SJSA1 (cell line): ENCODE results near the gene WDR82. TPM values are rescaled to one million over a fixed set of nuclear protein-coding genes. Genes with fewer than 3 reads are reported as not detected.

Source experiments
- DNase-seq, 2 experiments: peaks; one replicate each; pipeline ENCODE4 v3.0.0-alpha.2; 2015 to 2020; ENCODE audit warnings: low spot score in 2 of 2, low read depth in 1 of 2
- H3K27ac ChIP-seq: fragments of 250-450 bp; sonication (Bioruptor Pico); 2 replicates; pipeline ENCODE4 v1.5.1; 2020; ENCODE audit warnings: mild to moderate bottlenecking, moderate library complexity
- H3K27me3 ChIP-seq: fragments of 250-450 bp; sonication (Bioruptor Pico); replicated peaks from 2 replicates; pipeline ENCODE4 v1.5.1; 2020; ENCODE audit warnings: mild to moderate bottlenecking, moderate library complexity
- H3K36me3 ChIP-seq: fragments of 250-450 bp; sonication (Bioruptor Pico); 2 replicates; pipeline ENCODE4 v1.5.1; 2020; ENCODE audit warnings: mild to moderate bottlenecking
- H3K4me1 ChIP-seq: fragments of 250-450 bp; sonication (Bioruptor Pico); replicated peaks from 2 replicates; pipeline ENCODE4 v1.6.1; 2021; ENCODE audit warnings: mild to moderate bottlenecking
- H3K4me3 ChIP-seq: fragments of 250-450 bp; sonication (Bioruptor Pico); 2 replicates; pipeline ENCODE4 v1.5.1; 2020; ENCODE audit warnings: mild to moderate bottlenecking
- H3K9me3 ChIP-seq: fragments of 250-450 bp; sonication (Bioruptor Pico); replicated peaks from 2 replicates; pipeline ENCODE4 v1.5.1; 2020; ENCODE audit warnings: mild to moderate bottlenecking
- total RNA-seq: library from RNA; depleted of rRNA; stranded (reverse); fragments of >200 nt; shearing (Covaris generic); gene quantifications from 2 replicates; pipeline ENCODE4 v1.2.3, GENCODE V29; 2014

Gene WDR82
- total RNA-seq, 1 experiment from 2014 or later = 37.0 TPM

DNA sequence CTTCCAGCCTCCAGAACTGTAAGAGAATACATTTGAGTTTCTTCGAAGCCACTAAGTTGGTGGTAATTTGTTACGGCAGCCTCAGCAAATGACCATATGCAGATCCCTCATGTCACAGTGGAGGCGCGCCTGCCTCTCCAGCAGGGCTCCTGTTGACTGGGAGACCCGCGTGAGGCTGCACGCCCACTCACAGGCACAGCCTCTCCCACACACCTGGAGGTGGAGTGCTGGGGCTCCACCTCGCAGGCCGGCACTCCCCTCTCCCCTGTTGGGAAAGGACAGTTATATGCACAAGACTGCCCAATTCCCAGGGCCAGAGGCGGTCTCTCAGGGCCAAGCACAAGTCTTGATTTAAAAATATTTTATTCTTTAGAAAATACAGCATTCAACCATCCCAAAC, 50.2 kb downstream of the WDR82 start:
- H3K27ac ChIP-seq = no peak overlapping the region
- H3K36me3 ChIP-seq = peaks cover 41% of the 10 kb centered on the region
- H3K9me3 ChIP-seq = no peaks in the 10 kb centered on the region
- H3K27me3 ChIP-seq = no peaks in the 10 kb centered on the region
- no peak for DNase-seq
- H3K4me3 ChIP-seq = no peak overlapping the region
- H3K4me1 ChIP-seq = no peaks in the 10 kb centered on the region

DNA sequence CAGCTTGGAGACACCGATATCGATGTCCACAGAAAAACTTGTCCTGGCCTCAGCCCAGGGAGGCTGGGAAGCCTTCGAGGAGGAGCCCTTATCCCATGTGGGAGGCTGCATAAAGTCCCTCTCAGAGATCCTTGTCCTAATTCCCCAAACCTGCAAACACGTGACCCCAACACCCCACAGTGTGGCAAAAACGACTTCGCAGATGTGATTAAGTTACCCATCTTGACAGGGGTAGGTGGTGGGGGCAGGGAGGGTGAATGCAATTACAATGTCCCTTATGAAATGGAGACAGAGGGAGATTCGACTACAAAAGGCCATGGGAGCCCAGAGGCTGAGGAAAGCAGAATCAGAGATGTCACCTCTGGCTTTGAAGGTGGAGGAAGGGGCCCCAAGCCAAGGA, 50.7 kb downstream of the WDR82 start:
- Histone ChIP-seq H3K27ac (no peak overlapping the region), H3K4me1 (no peaks in the 10 kb centered on the region), H3K27me3 (no peaks in the 10 kb centered on the region), H3K4me3 (no peak overlapping the region), H3K9me3 (no peaks in the 10 kb centered on the region), H3K36me3 (peaks cover 41% of the 10 kb centered on the region)
- DNase-seq = no peak

- Histone ChIP-seq H3K4me1 (no peaks in the 10 kb centered on the region), H3K36me3 (peaks cover 35% of the 10 kb centered on the region), H3K27ac (no peak overlapping the region), H3K9me3 (no peaks in the 10 kb centered on the region), H3K27me3 (no peaks in the 10 kb centered on the region), H3K4me3 (no peak overlapping the region)
- no peak for DNase-seq
Measured at GRCh38 chr3:52227117-52227516, 51.3 kb downstream of the WDR82 start.

DNA sequence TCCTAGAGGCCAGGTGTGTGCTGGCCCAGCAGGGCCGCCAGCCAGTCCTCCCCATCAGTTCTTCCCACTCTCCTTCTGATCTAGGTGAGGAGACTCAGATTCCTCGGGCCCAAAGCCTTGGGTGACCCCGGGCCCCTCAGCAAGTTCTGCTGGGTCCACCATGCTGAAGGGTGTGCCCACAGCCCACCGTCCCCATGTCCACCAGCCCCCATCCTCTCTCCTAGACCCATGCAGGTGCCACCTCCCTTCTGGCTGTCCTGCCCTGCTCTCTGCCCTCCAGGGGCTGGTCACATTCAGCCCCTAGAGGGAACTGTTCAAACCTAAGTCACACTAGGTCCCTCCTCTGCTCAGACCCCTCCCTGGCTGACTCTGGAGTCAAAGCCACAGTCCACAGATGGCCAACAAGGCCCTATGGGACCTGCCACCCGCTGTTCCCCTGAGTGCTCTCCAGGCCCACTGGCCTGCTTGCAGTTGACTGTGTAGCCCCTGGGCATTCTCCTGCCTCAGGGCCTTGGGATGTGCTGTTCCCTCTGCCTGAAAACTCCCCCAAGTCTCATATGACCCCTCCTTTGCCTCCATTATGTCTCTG, 52.1 kb downstream of the WDR82 start:
- Histone ChIP-seq H3K27me3 (no peaks in the 10 kb centered on the region), H3K27ac (no peak overlapping the region), H3K36me3 (peaks cover 27% of the 10 kb centered on the region), H3K9me3 (no peaks in the 10 kb centered on the region), H3K4me1 (no peaks in the 10 kb centered on the region), H3K4me3 (no peak overlapping the region)
- no peak for DNase-seq

DNA sequence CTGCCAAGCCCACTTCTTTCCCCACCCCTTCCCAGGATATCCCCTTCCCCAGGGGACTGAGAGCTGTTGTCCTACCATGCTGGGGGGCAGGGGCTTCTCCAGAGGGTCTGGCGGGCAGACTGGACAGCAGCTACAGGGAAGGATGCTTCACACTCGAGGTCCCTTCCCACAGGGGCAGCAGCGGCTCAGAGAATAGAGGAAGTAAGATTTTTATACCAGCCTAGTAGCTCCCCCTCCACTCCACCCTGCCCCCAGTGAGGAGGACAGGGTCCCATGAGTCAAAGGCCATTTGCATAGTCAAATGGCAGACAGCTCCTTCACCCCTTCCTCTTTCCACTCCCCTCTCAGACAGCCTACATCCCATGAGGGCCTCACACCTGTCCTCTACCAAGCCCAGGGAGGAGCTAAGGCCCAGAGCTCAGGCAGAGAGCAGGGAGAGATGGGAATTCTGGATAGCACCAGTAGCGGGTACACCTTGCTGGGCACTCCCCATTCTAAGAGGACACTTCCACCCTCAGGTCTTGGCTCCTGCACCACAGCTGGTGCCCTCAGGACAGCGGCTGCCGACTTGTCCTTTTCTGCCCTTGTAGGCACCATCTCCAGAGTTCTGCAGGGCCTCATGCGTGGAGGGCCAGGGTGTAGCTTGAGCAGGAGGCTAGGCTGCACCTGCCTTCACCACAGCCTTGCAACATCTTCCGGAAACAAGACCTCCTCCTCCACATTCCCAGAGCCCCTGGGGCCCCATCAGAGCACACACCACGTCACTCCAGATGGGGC, 52.8 kb downstream of the WDR82 start, which contains the start of gene TLR9:
TSS of gene TLR9 (minus strand) at position 194 of the 777 bp plus-strand sequence. CDS start at position 78, 116 bp downstream.
- no peaks in the 10 kb centered on the region for H3K9me3 ChIP-seq
- no peak for DNase-seq
- no peak within 1 kb of the TSS for H3K4me3 ChIP-seq
- H3K36me3 ChIP-seq = peaks cover 20% of the 10 kb centered on the region
- H3K4me1 ChIP-seq = no peaks in the 10 kb centered on the region
- H3K27me3 ChIP-seq = no peaks in the 10 kb centered on the region
- H3K27ac ChIP-seq = no peak within 1 kb of the TSS

GRCh38 chr3:52223449-52224408, 54.7 kb downstream of the WDR82 start:
- Histone ChIP-seq H3K27me3 (no peaks in the 10 kb centered on the region), H3K36me3 (peaks cover 1% of the 10 kb centered on the region; the same call in 1 of the 2 replicates), H3K4me1 (no peaks in the 10 kb centered on the region), H3K27ac (no peak overlapping the region), H3K4me3 (no peak overlapping the region), H3K9me3 (no peaks in the 10 kb centered on the region)
- DNase-seq = no peak

- Histone ChIP-seq H3K36me3 (no peaks in the 10 kb centered on the region), H3K9me3 (no peaks in the 10 kb centered on the region), H3K4me1 (peaks cover under 1% of the 10 kb centered on the region), H3K27me3 (no peaks in the 10 kb centered on the region), H3K4me3 (no peak overlapping the region), H3K27ac (no peak overlapping the region)
- DNase-seq = no peak
Measured at GRCh38 chr3:52222319-52223221, 55.9 kb downstream of the WDR82 start.

- Histone ChIP-seq H3K4me1 (peaks cover 9% of the 10 kb centered on the region), H3K4me3 (no peak overlapping the region), H3K27ac (no peak overlapping the region), H3K36me3 (no peaks in the 10 kb centered on the region), H3K27me3 (no peaks in the 10 kb centered on the region), H3K9me3 (no peaks in the 10 kb centered on the region)
- DNase-seq = no peak
Measured at GRCh38 chr3:52221563-52222318, 56.7 kb downstream of the WDR82 start.

DNA sequence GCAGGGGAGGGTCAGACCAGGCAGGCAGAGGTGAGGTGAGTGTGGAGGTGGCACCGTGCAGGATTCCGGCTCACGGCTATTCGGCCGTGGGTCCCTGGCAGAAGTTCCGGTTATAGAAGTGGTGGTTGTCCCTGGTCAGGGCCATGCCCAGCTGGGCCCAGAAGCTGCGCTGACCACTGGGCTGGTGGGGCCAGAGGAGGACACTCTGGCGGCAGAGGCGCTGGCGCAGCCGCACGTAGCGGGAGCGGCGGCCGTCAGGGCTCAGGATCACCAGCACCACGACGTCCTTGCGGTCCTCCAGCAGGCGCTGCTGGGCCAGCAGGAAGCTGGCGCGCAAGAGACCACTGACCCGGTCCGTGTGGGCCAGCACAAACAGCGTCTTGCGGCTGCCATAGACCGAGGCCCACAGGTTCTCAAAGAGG, 57.3 kb downstream of the WDR82 start:
- H3K4me3 ChIP-seq = no peak overlapping the region
- H3K27ac ChIP-seq = no peak overlapping the region
- no peak for DNase-seq
- H3K9me3 ChIP-seq = no peaks in the 10 kb centered on the region
- H3K36me3 ChIP-seq = no peaks in the 10 kb centered on the region
- no peaks in the 10 kb centered on the region for H3K27me3 ChIP-seq
- H3K4me1 ChIP-seq = peaks cover 12% of the 10 kb centered on the region

DNA sequence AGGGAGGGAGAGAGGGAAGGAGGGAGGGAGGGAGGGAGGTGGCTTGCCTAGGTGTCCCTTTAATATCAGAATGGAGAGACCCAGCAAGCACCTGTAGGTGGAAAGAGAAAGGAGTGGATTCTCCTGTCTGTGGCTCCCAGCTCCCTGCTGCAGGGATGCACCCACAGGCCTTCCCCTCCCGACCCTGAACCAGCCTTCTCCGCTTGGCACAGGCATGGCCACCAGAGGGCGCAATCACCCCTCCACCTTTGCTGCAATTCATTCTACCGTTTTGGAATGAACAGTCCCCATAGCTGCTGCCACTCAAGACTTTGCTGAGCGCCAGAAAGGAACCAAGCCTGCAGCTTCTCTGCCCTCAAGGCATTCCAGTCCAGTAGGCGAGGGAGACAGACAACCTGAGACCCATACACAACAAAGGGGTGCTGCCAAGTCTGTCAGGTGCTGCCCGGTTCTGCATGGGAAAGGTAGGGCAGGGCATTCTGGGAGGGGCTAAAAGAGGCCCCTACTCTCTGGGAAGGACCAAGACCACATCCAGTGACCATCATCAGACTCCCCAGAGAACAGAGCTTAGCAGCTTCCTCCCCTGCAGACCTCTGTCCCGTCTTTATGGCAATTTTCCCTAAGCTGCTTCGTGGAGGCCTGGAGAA, 57.9 kb downstream of the WDR82 start:
- Histone ChIP-seq H3K27ac (no peak overlapping the region), H3K4me1 (peaks cover 12% of the 10 kb centered on the region)
- DNase-seq = peak; percentile 59 to 78

DNA sequence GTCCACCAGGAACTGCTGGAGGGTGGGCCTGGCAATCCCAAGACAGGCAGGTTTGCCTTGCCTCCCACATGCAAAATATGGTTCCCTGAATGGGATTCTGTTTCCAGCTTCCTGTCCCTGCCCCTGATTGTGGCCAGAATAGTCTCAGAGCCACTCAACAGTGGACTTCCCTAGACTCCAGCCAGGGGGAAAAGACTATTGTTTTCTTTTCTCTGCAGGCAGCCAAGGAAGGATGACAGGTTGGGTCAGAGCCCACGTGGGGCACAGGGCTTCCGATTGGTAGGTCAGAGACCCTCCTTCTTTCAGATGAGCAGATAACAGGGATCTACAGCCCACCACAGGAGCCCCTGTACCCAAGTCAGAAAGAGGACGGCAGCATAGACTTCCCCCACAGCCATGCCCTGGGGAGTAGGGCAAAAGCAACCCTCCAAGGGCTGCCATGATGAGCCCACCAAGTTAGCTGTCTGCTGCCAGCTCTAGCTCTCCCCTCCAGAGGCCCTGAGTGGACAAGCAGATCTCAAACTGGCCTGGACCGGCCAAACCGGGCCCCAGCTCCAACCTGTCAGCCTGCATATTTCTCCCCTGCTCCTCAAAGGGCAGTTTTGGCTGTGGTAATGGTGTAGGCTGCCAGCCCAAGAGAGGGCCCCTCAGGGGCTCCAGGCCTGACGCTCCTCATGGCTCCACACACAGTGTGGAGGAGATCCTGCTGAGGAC, 59.4 kb downstream of the WDR82 start:
- no peaks in the 10 kb centered on the region for H3K9me3 ChIP-seq
- peaks cover 12% of the 10 kb centered on the region for H3K4me1 ChIP-seq
- no peak overlapping the region for H3K27ac ChIP-seq
- no peak for DNase-seq
- H3K4me3 ChIP-seq = no peak overlapping the region
- peaks cover 20% of the 10 kb centered on the region for H3K36me3 ChIP-seq
- H3K27me3 ChIP-seq = no peaks in the 10 kb centered on the region

More for the DNA sequence above, 57.9 kb downstream of the WDR82 start:
- peaks cover 6% of the 10 kb centered on the region for H3K36me3 ChIP-seq
- no peaks in the 10 kb centered on the region for H3K27me3 ChIP-seq
- H3K9me3 ChIP-seq = no peaks in the 10 kb centered on the region
- H3K4me3 ChIP-seq = no peak overlapping the region
